ENCODE data around the gene ARHGAP27.
"Not testable (repeated sequence)": the region's sequence is repeated elsewhere in the genome, so short reads cannot be mapped to it uniquely, and the experiment has no call there.

Gene ARHGAP27

GRCh38 chr17:45355087-45355486 lies 77.6 kb downstream of the ARHGAP27 start:
- DNase-seq = no peak

GRCh38 chr17:45353043-45353442 lies 79.6 kb downstream of the ARHGAP27 start:
- DNase-seq = no peak

GRCh38 chr17:45351831-45352230 lies 80.8 kb downstream of the ARHGAP27 start:
- DNase-seq = no peak

GRCh38 chr17:45347444-45347843 lies 85.2 kb downstream of the ARHGAP27 start:
- no peak for DNase-seq

GRCh38 chr17:45346216-45347015 lies 86.3 kb downstream of the ARHGAP27 start:
- no peak for DNase-seq

GRCh38 chr17:45345554-45346215 lies 87.0 kb downstream of the ARHGAP27 start:
- DNase-seq = no peak

- no peak for DNase-seq
These were observed 87.5 kb downstream of the ARHGAP27 start for GRCh38 chr17:45345246-45345553.

- not testable (repeated sequence) for DNase-seq
These were observed 88.6 kb downstream of the ARHGAP27 start for GRCh38 chr17:45343967-45344664.
